Activated CD8-positive, alpha-beta memory T cell treated with anti-CD3 and anti-CD28 coated beads, Interleukin-2, amount 50 U/mL, for 24 hours (primary cell): Measurements from ENCODE around the gene CFAP46.
"Not testable (repeated sequence)": the region's sequence is repeated elsewhere in the genome, so short reads cannot be mapped to it uniquely, and the experiment has no call there.

Experiments used
- DNase-seq: peaks from one replicate; pipeline ENCODE4 v3.0.0-alpha.2; 2020; ENCODE audit errors: extremely low read depth

Gene CFAP46

DNA sequence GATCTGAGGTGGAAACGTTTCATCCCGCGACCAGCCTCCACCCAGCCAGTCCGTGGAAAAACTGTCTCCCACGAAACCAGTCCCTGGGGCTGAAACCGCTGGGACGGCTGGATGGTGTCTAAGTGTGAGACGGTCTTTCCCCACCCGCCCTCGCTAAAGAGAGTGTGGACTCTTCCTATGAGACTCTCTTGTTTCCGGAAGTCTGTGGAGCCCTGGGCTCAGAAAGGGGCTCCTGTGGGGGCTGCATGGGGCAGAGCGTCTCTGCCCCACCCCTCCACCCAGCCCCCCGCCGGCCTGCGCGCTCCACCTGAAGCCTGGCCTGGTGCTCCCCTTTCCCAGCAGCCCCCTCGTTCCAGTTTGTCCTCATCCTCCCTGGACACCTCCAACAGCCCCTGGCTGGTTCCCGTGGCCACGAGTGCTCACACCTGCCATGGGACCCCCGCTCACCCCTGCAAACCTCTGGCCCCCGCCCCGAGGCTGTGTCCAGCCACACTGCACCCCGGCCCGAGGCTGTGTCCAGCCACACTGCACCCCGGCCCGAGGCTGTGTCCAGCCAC lies 28.7 kb downstream of the CFAP46 start:
- no peak for DNase-seq

- DNase-seq: no peak
Observed at GRCh38 chr10:132912713-132913558, 29.4 kb downstream of the CFAP46 start.

DNA sequence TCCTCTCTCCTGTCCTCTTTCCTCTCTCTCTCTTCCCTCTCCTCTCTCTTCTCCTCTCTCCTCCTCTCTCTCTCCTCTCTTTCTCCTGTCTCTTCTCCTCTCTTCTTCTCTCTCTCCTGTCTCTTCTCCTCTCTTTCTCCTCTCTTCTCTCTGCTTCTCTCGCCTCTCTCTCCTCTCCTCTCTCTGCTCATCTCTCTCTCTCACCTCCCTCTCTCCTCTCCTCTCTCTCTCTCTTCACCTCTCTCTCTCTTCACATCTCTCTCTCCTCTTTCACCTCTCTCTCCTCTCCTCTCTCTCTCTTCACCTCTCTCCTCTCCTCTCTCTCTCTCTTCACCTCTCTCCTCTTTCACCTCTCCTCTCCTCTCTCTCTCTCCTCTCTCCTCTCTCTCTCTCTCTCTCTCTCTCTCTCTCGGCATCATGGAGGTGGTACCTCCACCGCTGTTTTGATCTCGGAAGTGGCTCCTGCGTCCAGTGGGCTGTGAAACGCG lies 30.1 kb downstream of the CFAP46 start:
- DNase-seq: no peak

DNA sequence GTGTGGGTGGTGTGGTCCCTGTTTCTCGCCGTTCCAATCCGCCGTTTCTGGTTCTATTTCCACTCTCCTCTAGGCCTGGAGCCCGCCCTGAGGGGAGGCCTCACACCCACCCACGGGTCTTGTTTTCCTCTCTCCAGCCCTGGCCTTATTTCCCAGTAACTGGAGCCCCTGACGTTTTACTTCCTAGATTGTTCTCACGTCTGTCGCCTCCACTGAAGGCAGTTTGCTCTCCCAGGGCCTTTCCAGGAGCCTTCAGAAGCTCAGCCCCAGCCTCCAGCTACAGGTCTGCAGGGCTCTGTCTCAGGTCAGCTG lies 30.6 kb downstream of the CFAP46 start:
- DNase-seq: no peak

DNA sequence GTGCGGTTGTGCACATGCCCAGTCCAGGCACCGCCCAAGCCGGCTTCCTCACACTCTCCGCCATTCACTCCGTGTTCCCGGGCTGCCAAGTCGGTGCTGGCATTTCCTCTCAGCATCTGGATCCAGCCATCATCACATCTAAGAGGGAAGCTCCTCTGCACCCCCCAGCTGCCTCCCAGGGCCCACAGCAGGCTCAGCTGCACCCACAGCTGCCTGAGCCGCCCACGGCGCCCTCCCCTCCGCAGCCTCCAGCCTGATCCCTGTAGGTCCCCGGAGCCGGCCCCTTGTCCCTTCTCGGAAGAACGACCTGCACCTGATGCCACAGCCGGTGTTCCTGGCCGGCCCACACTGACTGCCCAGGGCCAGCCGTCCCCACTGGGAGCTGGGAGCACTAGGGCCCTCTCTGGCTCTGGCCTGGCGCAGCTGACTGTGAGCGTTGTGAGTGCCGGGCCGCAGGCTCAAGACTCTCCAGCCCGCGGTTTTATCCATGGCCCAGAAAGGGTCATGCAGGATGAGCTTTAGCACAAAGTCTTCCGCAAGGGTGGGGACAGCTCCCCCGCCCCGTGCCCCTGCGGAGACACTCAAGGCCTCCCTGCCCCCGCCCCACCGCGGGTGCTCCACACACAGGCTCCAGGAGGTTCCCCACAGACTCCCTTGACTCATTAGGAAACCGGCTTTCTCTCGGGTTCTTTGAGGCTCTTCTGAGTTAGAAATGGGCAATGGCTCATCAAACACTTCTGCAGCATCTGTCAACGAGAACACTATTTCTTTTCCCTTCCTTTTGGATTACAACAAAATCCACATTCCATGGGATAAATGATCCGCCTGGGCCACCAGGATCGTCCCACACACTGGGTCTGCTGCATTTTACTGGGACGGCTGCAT lies 31.2 kb downstream of the CFAP46 start:
- DNase-seq: no peak

- no peak for DNase-seq
Observed at GRCh38 chr10:132910186-132910880, 32.0 kb downstream of the CFAP46 start.

GRCh38 chr10:132909491-132910071 lies 32.8 kb downstream of the CFAP46 start:
- no peak for DNase-seq

DNA sequence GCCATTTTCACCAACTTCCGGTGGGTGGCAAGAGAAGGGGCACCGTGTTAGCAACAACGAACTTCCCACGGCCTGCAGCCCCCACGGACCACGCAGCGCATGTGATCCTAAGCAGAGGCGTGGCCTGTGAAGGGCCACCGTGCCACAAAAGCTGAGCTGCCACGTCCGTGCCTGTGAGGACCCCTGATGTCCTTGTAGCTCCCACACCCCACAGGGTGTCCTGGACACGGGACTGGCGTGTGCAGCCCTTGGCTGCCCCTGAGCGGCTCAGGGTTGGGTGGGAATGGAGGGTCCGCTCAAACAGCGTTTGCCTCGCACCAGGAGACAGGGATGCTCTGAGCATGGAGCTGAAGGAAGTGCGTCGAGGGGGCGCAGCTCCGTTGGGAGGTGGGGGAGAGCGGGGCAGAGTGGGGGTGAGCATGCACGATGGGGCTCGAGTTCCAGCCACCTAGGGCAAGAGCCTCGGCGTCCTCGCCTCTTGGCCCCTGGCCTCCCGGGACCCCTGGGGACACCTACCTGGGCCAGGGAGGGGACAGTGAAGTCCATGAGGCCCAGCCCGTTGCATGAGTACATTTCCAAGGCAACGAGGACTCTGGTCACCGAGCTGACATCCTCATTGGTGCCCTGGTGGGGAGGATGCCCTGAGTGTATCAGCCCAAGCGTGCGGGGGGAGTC lies 33.6 kb downstream of the CFAP46 start:
- no peak for DNase-seq

GRCh38 chr10:132907821-132908620 lies 34.3 kb downstream of the CFAP46 start:
- DNase-seq: no peak

GRCh38 chr10:132906836-132907235 lies 35.5 kb downstream of the CFAP46 start:
- no peak for DNase-seq

DNA sequence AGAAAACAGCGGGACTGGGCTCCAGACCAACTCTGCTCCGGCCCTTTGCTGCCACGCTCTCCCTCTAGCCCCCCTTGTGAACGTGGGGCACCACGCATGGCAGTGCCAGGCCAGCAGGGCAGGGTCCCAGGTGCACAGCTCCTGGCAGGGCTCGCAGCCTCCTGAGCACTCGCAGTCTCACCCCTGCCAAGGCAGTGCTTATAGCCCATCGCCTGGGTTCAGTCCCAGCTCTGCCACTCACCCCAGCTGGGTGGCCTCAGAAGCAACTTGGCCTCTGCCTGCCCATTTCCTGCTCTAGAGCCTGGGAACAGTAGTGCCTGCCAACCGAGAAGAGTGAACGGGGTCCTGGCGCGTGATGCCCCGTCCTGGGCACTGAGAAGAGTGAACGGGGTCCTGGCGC lies 36.3 kb downstream of the CFAP46 start:
- DNase-seq: no peak

- no peak for DNase-seq
Observed at GRCh38 chr10:132905661-132906060, 36.7 kb downstream of the CFAP46 start.

DNA sequence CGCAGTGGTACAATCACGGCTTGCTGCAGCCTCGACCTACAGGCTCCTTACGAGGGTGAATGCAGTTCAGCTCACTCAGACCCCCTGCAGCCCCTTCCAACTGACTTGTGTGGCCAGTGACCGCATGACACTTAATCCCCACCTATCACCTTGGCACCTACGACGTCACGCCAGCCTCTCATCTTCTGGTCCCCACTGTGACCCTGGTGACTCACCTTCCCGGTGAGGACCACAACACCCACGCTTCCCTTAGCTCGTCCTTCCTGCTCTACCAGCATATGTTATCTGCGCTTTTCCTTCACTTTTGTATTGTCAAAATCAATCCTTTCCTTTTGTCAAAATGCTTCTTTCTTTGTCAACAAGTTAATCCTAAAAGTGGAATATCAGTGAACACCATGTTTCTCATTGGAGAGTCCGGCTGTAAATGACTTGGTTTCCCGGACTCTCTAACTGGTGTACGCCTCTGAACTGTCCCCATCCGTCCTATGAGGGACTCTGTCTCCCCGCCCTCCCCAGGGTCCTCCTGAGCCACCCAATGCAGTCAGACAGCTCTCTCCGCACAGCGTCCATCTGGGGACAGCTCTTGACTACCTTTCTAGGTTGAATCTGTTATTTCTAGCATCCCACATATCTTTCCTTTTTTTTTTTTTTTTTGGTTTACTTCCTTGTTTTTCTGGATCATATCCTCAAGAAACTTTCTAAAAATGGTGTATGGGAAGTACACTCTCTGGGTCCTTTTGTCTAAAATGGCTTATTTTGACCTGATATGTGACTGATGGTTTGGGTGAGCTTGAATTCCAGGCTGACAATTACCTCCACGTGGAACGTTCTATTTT lies 37.3 kb downstream of the CFAP46 start:
- no peak for DNase-seq

DNA sequence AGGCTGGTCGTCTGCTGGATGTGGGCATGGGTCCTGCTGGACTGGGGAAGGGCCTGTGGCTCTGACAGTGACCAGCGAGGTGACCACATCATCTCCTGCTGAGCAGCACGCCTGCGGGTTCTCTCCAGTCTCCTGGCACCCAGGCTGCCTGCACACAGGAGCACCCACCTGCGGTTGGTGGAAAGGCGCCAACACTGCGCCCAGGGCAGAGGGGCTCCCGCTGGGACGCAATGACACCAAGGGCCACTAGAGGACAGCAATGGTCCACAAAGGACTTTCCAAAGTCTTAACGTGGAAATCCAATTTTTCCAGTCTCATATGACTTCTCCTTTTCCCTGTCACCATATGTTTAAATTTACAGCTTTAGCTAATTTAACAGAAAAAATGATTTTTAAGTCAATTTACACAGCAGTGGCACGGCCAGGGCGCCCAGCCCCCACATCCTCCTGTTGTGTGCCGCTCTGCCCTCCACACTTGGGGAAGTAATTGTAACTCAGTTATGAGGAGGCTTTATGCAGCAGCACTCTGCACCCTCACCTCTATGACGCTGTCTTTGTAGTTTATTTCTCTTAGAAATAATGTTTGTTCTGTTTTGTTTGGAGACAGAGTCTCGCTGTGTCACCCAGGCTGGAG lies 38.1 kb downstream of the CFAP46 start:
- no peak for DNase-seq

DNA sequence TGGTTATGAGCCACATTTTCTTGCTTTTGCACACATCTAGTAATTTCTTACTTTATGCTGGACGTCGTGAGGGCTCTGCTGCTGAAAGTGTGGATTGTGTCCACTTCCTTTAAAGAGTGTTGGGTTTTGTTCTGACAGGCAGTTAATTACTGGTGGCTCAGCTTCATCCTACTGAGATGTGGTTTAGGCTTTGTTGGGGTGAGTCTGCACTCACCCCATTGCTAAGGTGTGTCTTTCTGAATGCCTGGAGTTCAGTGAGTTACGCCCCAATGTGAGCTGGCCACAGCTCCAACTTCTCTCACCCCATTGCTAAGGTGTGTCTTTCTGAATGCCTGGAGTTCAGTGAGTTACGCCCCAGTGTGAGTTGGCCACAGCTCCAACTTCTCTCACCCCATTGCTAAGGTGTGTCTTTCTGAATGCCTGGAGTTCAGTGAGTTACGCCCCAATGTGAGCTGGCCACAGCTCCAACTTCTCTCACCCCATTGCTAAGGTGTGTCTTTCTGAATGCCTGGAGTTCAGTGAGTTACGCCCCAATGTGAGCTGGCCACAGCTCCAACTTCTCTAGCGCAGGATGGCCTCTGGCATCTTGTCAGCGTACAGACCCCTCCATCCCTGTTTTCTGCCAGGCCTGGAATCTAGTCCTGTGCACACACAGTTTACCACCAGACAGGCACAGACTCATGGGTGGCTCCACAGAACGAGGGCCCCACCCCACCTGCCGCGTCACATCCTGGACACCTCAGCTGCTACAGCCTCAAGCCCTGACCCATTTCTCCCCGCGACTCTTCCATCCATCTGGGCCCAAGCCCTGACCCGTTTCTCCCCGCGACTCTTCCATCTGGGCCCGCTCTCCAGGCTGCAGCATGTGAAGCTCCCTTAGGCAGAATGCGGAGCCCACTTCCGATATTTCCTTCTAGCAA lies 39.5 kb downstream of the CFAP46 start:
- DNase-seq: not testable (repeated sequence)

- DNase-seq: no peak
Observed at GRCh38 chr10:132901351-132901750, 41.0 kb downstream of the CFAP46 start.

DNA sequence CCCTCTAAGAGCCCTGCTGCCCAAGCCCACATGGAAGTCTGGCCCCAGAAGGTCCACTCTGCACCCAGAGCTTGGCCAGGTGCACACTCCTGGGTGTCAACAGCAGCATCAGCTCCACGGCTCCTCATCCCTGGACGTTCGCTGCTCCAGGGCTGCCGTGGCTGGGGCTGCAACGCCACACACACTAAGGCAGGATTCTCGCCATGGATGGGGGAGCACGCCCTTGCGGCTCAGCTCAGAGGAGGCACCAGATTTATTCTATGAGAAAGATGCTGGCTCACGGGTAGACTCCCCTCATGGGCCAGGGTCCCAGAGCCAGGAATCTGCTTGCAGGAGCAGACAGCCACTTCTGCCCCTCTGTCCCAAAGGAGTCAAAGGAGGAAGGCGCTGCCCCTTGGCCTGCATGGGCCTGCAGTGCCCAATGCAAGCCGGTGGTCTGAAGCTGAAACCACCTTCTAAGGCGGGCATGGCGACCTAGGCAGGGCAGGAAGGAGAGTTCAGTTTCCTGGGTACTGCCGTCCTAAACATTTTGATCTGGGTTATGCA lies 42.1 kb downstream of the CFAP46 start:
- DNase-seq: no peak

GRCh38 chr10:132899751-132900065 lies 42.7 kb downstream of the CFAP46 start:
- no peak for DNase-seq
